UCSD-AML1 (cell line): ENCODE measurements around the gene PCBD2.
"Not testable (repeated sequence)": the region's sequence is repeated elsewhere in the genome, so short reads cannot be mapped to it uniquely, and the experiment has no call there.

Experiments
- DNase-seq: peaks from one replicate; lab custom pipeline; 2025; ENCODE audit not compliant: unreplicated experiment; lab: John Stamatoyannopoulos, UW

PCBD2 gene

DNA sequence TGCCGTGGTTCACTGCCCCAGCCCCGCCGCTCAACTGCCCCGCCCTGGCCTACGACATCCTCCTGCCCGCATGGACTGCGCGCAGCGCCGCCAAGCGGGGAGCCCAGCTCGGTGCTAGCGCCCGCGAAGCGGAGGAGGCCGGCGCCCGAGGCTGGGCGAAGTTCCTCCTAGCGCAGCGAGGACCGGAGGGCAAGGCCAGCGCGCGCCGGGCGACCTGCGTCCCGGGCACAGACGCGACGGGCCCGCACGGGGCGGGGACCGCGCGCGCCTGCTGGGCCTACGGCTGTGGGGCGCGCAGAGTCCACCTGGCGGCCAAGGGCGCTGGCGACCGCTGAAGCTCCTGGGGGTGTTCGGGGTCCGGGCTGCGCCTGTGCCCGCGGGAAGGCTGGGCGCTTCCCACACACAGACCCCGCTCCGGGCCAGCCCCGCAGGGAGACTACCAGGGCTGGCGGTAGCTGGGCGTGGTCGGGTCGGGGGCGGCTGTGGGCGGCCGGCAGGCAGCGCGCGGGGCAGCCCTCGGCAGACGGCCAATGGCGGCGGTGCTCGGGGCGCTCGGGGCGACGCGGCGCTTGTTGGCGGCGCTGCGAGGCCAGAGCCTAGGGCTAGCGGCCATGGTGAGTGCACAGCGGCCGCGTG, at the start of gene PCBD2:
TSS of gene PCBD2 (plus strand) at position 522 of the 636 bp plus-strand sequence. CDS start at position 531, 9 bp downstream.
- DNase-seq, result peak; percentile 96

- not testable (repeated sequence) for DNase-seq
Measured at GRCh38 chr5:134856465-134856864, 48.5 kb upstream of the PCBD2 start.

GRCh38 chr5:134857401-134857800, 47.5 kb upstream of the PCBD2 start:
- no peak for DNase-seq

GRCh38 chr5:134864707-134865106, 40.2 kb upstream of the PCBD2 start:
- no peak for DNase-seq

DNA sequence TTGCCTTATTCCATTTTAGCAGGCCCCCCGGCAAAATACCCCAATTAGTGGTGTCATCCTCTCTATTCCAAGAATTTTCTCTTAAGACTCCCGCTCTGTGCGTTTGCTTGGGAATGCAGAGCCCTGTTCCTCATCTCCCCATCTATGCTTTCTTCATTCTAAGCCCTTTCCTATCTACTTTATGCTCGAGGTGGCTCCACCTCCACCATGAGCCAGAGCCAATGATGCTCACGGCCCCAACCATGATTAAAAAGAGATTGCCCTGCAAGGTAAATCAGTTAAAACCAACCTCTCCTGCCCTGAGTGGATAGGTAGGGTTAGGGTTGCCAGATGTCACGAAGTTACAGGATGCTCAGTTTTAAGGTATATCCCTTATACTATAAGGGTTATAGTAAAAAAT, 31.4 kb upstream of the PCBD2 start:
- no peak for DNase-seq

GRCh38 chr5:134873987-134874830, 30.7 kb upstream of the PCBD2 start, which contains the start of gene TXNDC15:
TXNDC15 (plus strand) TSS chr5:134874371; CDS start chr5:134874428, 57 bp downstream.
- peak; percentile 89 for DNase-seq

DNA sequence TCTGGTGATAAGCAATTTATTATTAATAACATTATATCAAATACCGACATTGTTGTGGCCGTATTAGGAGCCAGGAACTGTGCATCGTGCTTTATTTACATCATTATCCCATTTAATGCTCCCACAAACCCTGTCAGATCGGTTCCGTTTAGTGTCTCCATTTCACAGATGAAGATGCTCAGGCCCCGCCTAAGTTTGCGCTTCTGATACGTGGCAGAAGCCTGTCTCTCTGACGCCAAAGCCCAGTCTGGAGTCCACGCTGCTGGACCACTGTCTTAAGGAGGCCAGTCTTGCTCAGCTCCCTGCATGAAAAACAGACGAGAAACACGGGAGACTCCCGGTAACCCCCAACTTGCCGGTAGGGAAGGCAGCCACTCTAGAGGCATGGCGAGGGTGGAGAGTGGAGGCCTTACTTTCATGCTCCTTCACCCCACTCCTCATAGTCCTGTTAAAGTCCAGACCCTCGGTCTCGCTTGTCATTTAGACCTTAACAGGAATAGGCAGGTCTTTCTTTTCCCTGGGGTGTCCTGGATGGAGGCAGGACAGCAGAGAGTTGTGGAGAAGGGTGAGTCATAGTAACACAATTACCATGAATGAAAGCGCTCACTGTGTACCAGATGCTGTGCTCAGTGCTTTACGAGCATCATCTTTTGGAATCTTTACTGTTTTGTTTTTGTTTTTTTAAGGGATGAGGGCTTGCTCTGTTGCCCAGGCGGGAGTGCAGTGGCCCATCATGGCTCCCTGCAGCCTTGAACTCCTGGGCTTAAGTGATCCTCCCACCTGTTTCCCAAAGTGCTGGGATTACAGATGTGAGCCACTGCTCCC, 29.9 kb upstream of the PCBD2 start:
- peak; percentile 39 for DNase-seq

DNA sequence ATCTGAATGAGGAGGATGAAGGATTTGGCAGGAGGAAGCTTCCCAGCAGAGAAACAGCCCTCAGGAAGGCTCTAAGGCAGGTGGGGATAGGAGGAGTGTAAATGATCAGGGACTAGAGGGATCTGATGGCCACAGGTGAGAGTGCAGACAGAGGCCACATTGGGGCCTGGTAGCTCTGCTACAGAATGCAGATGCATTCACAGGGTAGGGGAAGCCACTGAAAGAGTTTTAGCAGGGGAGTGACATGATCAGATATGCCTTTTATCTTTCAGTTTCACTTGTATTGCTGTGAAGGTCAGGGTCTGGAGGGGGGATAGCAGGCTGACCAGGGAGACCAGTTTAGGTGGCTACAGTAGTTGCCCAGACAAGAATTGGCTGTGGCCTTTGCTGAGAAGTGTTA, 27.8 kb upstream of the PCBD2 start:
- DNase-seq, result no peak

DNA sequence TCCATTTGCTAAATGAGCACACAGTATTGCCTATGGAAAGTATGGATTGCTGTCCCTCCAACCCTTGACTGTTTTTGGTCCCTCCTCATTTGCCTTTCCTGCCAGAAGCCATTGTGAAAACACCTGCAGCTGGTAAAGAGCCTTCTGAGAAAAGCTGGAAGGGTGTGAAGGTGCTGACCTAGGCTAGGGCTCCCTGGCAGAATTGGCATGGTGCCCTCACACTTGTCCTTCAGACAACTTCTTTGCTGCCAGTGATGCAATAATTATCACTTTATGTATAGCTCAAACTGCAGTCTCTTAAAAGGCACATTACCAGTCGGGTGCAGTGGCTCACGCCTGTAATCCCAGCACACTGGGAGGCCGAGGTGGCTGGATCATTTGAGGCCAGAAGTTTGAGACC, 26.5 kb upstream of the PCBD2 start:
- DNase-seq, result no peak

GRCh38 chr5:134879456-134879855, 25.5 kb upstream of the PCBD2 start:
- no peak for DNase-seq

- DNase-seq, result not testable (repeated sequence)
Measured at GRCh38 chr5:134880937-134881336, 24.0 kb upstream of the PCBD2 start.

- DNase-seq, result not testable (repeated sequence)
Measured at GRCh38 chr5:134881711-134882110, 23.2 kb upstream of the PCBD2 start.

DNA sequence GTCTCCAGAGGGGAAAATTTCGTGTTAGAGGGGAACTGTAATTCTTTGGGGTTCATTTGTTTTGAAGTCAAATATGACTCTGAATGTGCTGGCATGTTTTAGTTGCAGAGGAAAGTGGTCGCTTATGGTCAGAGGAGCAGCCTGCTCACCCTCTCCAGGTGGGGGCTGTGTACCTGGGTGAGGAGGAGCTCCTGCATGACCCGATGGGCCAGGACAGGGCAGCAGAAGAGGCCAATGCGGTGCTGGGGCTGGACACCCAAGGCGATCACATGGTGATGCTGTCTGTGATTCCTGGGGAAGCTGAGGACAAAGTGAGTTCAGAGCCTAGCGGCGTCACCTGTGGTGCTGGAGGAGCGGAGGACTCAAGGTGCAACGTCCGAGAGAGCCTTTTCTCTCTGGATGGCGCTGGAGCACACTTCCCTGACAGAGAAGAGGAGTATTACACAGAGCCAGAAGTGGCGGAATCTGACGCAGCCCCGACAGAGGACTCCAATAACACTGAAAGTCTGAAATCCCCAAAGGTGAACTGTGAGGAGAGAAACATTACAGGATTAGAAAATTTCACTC, 17.3 kb upstream of the PCBD2 start:
- DNase-seq, result no peak

DNA sequence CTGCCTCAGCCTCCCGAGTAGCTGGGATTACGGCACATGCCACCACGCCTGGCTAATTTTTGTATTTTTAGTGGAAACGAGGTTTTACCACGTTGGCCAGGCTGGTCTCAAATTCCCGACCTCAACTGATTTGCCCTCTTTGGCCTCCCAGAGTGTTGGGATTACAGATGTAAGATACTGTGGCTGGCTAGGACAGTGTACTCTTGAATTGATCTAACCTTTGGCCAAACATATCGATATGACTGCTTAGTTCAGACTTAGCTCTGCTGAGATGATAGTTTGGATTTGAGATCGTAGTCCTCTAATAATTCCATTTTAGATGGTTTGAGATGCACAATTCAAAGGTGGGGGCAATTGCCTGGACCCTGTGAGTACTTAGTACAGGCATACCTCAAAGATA, 15.6 kb upstream of the PCBD2 start:
- no peak for DNase-seq

GRCh38 chr5:134891473-134891872, 13.5 kb upstream of the PCBD2 start:
- no peak for DNase-seq

- DNase-seq, result no peak
Measured at GRCh38 chr5:134892282-134892681, 12.6 kb upstream of the PCBD2 start.

DNA sequence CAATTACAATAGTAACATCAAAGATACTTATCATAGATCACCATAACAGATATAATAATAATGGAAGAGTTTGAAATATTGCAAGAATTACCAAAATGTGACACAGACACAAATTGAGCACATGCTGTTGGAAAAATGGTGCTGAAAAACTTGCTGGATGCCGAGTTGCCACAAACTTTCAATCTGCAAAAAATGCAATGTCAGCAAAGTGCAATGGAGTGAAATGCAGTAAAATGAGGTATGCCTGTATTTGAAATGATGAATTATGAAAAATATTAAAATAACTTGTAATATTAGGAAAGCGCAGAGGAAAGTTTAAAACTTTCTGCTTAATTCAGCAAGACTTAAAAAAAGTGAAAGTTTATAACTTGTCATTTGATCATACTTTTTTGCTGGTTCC, 12.0 kb upstream of the PCBD2 start:
- DNase-seq, result no peak

DNA sequence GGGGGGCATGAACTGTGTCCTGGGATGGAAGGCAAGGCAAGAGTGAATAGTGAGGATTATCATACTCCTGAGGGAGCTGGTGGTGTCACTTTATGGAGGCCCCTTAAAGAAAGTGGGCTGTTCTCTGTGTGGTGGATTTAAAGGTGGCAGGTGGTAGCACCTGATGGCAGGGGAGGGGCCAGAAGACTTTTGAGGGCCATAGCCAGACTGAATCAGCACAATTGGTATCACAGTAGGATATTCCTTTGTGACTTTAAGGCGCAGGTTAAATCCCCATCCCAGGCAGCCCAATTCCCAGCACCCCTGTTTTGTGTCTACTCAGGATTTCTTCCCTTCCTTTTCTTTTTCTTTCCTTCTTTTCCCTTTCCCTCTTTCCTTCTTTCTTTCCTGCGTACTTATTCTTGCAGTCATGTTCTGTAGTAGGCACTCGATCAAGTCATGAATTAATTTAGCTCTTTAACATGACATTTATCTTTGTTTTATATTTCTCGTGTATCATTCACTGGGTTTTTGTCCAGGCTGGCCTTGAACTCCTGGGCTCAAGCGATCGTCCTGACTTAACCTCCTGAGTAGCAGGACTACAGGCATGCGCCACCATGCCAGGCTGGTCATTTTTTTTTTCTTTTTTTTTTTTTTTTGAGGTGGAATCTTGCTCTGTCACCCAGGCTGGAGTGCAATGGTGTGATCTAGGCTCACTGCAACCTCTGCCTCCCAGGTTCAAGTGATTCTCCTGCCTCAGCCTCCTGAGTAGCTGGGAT, 11.0 kb upstream of the PCBD2 start:
- DNase-seq, result no peak

DNA sequence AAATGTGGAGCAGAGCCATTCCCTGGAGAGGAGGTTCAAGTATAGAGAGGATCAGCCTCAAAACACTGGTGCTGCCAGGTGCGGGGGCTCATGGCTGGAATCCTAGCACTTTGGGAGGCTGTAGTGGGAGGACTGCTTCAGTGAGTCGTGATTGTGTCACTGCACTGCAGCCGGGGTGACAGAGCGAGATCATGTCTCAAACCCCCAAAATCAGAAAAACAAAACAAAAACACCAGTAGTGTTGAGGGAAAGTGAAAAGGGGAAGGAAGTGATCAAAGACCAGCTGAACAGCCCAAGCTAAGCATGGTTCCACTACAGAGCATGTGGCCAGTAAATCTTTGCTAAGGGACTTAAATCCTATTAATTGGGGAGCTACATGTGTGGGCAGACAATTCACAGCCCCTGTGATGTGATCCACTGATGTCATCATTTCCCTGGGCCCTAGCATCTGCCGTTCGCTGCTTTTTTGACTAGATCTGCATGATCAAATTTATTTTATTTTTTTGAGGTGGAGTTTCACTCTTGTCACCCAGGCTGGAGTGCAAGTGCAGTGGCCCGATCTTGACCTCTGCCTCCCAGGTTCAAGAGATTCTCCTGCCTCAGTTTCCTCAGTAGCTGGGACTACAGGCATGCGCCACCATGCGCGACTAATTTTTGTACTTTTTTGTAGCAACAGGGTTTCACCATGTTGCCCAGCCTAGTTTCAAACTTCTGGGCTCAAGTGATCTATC, 2.7 kb upstream of the PCBD2 start:
- peak; percentile 20 for DNase-seq
